HG03135 (cell line): Measurements from ENCODE around the gene KRTAP13-3.

Source experiments
- ATAC-seq: cut with Tn5 transposase; IDR thresholded peaks from one replicate; pipeline ENCODE4 v1.9.1; 2021; ENCODE audit warnings: mild to moderate bottlenecking, moderate library complexity; ENCODE audit not compliant: unreplicated experiment

The KRTAP13-3 gene, protein sequence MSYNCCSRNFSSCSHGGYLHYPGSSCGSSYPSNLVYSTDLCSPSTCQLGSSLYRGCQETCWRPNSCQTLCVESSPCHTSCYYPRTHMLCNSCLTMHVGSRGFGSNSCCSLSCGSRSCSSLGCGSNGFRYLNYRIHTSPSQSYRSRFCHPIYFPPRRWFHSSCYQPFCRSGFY

DNA sequence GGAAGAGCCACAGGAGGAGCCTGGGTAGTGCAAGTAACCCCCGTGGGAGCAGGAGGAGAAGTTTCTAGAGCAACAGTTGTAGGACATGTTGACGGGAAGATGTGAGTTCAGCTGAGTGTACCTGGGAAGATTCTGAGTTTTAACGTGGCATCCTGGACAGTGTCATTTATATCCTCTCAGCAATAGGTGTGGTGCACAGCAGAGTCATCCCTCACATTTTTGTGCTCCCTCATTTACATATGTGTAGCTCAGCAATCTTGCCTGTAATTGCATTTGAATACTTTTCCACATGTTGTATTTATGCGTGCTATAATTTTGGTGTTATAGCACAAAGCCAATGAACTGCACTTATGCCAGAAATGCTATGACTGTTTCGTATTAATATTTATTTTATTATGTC is at the start of gene KRTAP13-3:
TSS of gene KRTAP13-3 (minus strand) at position 101 of the 400 bp plus-strand sequence. CDS start at position 87, 14 bp downstream.
- ATAC-seq: no peak

DNA sequence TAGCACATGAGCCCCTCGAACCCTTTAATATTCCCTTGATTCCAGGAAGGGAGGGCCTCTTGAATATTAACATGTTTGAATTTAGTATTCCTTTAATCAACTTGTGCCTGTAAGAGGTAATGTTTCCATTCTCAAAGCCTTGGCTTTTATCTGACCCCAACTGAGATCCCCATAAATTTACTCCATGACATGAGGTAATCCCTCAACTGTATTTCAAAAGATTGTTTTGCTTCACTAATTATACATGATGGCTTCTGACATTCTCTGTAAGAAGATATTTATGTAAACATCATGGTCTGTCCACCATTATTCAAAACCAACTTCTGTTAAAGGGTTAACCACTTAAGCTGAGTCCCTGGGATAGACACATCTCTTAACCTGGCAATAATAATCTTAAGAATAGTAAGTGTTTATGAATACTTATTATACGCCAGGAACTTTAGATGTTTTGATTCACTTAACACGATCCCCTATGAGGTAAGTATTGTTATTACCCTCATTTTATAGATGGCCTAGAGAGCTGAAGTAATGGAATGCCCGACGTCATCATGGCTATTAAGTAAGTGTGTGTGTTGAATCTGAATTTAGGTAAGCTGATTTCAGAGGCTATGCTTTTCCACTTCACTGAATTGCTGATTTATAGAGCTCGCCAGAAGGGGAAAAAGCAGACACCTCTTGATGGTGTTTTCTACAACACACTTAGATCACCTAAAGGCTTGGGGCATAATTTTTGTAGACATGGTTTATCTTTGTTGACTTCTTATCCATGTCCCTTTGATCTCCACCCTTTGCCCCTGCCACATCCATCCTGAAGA is 43.4 kb upstream of the KRTAP13-3 start:
- no peak for ATAC-seq

DNA sequence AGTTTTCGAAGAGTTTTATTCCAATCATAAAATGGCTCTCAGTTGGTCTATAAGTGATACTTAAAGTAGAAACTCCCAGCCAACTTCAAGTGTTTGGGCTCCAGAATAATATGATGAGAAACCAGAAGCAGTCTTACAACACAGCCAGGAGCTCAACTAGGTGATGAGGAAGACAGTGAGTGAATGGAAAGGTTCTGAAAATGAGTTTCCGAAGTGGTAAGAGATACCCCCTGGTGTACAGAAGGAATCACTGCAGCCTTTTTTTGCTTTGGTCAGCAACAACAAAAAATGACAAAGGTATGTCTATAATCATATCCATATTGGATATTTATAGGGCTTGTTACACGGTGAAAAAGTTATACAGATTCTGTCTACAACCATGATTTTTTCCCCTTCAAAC is 38.0 kb upstream of the KRTAP13-3 start:
- ATAC-seq: no peak

DNA sequence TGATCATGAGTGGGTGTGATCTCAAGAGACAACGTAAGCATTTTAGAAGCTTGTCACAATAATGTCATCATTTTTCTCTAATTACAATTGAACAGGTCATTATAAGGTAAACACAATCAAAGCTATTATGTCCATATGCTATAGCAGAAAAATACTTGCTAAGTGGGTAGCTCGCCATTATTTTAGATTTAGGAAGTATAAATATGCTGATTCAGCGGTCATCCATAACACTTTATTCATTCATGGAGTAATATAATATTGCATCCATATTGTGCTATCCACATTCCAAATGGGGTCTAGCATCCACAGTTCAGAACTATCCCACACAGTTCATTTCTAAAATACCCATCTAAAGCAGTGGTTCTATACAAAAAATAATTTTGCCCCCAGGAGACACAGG is 22.8 kb upstream of the KRTAP13-3 start:
- ATAC-seq: no peak

DNA sequence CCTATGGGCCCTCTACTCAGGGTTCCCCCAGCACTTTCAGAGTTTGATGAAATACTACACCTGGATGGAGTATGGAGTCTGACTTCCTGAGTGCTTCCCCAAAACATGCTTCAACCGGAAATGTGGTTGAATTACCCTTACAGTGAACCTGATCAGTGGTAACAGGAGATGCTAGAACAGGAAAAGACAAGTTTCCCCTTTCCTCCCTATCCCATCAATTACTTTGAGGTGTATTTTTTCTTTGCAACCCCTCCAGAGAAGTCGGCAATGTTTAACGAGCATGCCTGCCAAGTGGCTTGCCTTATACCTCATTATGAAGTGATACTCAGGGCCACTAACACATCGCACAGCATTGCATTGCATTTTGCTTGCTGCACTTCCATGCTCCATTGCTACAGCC is 21.3 kb upstream of the KRTAP13-3 start:
- ATAC-seq: no peak

DNA sequence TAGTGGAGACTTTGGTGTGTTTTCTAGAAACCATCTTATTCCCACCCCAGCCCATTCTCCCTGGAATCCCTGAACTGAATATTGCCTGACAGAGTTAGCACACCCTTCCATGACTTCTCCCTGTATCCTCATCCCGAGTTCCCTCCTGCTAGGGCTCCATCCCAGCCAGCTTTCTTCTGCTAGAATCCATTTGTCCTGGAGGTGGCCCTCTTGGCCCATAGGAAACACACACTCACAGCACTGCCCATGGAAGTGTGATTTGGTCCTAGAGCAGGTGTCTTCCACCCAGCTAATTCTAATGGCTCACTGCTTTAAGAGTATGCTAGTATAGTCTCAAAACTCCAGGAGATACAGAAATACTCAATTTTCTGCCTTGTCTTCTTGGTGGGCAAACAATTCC is 18.5 kb upstream of the KRTAP13-3 start:
- ATAC-seq: no peak

DNA sequence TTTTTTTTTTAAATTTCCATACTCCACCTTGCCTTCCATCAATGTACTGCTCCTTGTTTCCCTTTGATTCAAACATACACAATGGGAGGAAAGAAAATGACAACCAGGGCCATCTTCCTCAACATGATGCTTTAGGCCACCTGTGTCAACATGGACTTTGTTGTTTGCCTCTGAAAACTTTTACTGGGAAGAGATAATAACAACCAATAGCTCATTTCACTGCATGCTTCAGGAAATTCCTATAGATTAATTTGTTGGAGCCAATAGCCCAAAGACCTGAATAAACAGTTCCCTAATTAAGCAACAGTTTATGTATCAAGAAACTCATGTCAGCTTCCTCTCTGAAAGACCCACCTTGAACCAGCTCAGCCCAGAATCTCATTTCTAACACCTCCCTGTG is 17.5 kb upstream of the KRTAP13-3 start:
- no peak for ATAC-seq

DNA sequence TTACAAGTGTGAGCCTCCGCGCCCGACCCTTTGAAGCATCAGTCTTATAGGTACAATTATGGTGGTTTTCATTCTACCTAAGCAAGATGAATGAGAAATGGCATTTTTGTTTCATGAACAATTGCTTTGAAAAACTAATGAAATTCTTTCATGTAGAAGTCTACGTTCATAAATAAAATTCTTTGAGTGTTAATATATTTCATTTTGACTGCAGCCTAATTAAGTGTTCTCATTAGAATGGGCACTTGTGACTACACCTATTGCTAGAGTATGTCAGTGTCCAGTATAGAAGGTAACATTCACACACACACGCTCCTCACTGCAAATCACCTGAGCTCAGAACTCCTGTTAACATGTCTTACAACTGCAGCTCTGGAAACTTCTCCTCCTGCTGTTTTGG is 14.2 kb upstream of the KRTAP13-3 start, which contains the start of gene KRTAP15-1:
TSS of gene KRTAP15-1 (plus strand) at position 301 of the 400 bp plus-strand sequence. CDS start at position 354, 53 bp downstream.
- ATAC-seq: no peak

DNA sequence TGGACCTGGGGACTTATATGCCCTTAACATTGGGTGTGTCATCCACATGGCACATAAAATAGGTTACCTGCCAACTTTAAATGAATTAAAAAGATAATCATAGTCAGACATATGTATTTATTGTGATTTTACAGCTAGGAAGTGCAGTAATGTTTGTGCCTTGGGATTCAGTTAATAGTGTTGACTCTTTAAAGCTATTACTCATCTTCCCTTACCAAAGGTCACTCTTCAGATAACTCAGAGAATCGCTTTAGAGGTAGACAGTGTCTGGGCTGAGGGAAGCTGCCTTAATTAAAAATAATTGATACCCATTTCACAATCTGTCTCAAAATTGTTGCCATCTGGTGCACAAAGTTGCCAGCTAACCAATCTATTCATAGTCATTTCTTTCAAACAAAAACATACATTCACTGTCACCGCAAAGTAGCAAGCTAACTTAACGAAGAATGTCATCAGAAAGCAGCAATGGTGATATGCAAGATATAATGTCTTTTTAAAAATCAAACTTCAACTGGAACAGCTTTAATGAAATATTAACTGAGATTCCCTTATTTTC is 11.4 kb upstream of the KRTAP13-3 start:
- no peak for ATAC-seq

DNA sequence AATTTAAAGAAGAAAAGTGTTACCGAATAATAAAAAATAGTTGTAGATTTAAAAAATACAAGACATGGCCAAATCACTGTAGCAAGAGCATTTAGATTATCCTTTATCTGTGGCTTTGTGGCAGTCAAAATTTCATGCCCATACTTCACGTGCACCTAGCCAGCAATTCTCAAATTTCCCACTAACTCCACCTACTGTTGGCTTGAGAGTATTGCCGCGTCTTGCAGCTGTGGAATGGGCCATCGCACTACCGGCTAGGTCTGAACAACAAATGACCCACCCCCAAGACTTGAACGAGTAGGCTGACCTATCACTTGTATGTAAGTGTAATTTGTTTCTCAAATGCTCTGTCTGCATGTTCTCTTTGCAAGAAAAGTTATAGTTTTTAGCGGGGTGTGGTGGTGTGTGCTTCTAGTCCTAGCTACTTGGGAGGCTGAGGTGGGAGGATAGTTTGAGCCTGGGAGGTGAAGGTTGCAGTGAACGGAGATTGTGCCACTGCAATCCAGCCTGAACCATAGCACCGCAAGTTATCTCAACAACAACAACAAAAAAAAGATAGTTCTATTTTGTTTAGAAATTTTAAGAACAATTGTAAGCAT is 8.4 kb upstream of the KRTAP13-3 start:
- no peak for ATAC-seq

DNA sequence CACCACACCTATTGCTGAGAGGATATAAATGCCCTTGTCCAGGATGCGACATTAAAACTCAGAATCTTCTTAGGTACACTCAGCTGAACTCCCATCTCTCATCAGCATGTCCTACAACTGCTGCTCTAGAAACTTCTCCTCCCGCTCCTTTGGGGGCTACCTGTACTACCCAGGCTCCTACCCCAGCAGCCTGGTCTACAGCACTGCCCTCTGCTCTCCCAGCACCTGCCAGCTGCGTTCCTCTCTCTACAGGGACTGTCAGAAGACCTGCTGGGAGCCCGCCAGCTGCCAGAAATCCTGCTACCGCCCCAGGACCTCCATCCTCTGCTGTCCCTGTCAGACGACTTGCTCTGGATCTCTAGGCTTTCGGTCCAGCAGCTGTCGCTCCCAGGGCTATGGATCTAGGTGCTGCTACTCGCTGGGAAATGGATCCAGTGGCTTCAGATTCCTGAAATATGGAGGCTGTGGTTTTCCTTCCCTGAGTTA is 4.5 kb upstream of the KRTAP13-3 start, which contains the start of gene KRTAP13-4:
TSS of gene KRTAP13-4 (plus strand) at position 51 of the 486 bp plus-strand sequence. CDS start at position 107, 56 bp downstream.
- no peak for ATAC-seq

DNA sequence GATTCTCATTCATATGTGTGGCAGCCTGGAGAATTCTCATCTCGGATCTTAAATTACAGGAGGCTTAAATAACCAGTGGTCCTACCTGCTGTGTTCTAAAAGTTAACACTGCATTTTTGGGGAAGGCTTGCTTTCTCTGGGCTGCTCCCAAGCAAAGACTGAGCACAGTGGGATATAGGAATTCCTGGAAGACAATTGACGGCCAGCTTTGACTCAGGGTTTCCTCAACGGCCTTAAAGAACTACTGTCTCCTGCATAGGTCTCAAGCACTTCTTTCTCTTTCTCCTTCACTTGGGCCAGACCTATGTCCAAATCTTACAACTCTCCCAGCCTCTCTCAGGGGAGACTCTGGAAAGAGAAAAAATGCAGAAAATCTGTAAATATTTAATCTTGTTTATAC is 1.0 kb upstream of the KRTAP13-3 start:
- ATAC-seq: no peak

DNA sequence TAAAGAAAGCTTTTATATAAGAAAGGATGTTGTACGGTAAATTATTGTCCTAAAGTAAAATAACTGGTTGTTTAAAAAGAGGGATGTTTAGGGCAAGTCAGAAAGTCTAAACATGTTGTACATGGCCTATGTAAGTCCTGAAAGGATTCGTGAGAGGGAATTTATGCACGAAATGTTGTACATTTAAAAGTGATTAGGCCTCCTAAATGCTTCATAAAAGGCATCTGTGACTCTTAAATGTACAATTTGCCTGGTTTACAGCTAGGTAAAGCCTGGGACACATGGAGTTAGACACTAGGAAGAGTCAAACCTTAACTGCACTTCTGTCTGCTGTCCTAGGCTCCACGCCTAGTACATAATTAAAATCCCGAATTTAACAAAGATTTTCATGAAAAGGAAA is 9.7 kb downstream of the KRTAP13-3 start:
- no peak for ATAC-seq

DNA sequence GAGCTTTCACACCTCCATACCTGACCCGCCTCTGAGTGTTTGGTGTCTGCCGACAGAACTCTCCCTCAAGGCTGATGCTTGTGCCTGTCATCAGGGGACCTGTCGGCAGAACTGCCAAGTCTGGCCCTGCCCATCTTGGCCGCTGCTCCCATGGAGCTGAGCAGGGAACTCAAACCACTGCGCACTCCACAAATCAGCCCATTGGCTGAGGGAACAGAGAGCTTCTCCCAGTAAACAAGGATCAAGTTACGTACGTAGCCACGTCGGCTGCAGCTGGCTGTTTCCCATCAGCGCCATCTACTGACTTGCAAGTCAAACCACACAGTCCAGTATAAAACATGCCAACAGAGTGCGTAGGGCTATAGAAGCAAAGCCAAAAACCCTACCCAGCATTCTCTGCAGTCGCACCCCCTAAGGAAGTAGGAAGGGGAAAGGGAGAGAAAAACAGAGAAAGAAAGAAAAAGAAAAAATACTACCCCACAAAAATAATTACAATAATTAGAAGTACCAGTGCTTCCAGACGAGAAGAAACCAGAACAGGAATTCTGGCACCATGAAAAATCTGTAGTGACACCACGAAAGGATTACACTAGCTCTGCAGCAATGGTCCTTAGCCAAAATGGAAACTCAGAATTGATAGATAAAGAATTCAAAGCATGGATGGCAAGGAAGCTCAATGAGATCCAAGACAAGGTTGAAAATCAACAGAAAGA is 16.8 kb downstream of the KRTAP13-3 start:
- ATAC-seq: no peak

DNA sequence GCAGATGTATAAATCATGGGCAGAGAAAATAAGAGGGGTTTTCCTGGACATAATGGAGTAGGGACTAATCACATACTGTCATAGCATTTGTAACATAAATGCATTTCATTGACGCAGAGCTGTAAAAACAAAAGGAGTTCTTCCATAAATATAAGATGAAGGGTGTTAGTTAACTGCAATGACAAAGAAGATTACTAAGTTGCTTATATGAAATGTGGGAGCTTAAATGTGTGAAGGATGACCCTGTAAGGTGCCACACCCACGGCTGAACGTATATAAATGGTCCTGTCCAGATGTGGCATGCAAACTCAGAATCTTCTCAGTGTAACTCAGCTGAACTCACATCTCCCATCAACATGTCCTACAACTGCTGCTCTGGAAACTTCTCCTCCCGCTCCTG is 30.0 kb downstream of the KRTAP13-3 start, which contains the start of gene KRTAP13-1:
TSS of gene KRTAP13-1 (plus strand) at position 301 of the 400 bp plus-strand sequence. CDS start at position 357, 56 bp downstream.
- no peak for ATAC-seq

DNA sequence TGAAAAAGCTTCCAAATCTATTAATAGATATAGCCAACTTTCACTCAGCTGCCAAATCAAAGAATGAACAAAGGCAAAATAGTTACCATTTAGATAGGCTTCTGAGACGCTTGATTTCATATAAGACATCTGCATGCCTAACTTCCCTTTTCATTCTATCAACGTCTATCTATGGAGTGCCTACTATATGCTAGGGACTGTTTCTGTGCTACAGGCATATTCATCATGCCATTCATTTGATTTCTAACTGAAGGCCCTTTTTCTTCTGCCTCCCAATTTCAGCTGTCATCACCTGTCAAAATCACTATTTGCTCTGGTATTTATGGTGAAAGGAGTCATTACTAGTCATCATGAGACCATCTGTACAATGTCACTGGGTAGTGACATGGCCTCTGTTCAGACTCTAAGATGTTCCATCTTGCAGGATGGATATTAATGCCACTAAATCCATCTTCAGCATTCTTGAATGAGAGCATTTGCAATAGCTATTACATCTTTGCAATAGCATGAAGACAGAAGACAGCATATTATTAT is 34.2 kb downstream of the KRTAP13-3 start:
- no peak for ATAC-seq

DNA sequence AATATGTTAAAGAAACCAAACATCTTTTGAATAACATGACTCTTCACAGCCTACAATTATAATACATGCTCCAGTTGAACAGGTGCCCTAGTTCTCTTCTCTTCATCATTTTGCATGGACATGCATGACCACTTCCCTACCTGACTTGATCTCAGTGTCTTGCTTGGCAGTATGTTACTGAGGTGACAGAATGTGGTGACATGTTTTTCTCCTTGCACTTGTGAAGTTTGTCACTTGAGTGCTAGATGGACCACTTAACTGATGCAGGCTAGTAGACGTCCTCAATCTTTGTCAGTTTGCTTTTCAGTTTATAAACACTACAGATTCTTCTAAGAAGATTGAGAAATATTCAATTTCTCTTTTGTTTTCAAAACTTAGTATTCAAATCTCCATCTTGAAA is 43.5 kb downstream of the KRTAP13-3 start:
- no peak for ATAC-seq
